SK-N-SH treated with all-trans-retinoic acid at 6 μM for 48 hours (cell line): ENCODE measurements around the gene CPB1.
A peak's percentile ranks its signal among the peaks of the same experiment; 100 is the strongest.

Experiments used
- ATAC-seq: fragments of 200-7000 bp; cut with Tn5 transposase; 3 replicates; pipeline ENCODE4 v1.9.1; 2020; ENCODE audit warnings: mild to moderate bottlenecking, moderate library complexity
- ARNTL ChIP-seq: fragments of 450-650 bp; formaldehyde crosslinking; IDR thresholded peaks from 2 replicates; pipeline ENCODE4 v1.5.0; 2020; ENCODE audit warnings: low read depth, mild to moderate bottlenecking, moderate library complexity, borderline replicate concordance
- BACH2 ChIP-seq: fragments of 250-450 bp; sonication (Bioruptor Pico); IDR thresholded peaks from 2 replicates; pipeline ENCODE4 v1.9.0; 2021; ENCODE audit warnings: mild to moderate bottlenecking, borderline replicate concordance
- ESRRG ChIP-seq: fragments of 250-450 bp; sonication (Bioruptor Pico); IDR thresholded peaks from 2 replicates; pipeline ENCODE4 v1.6.1; 2021; ENCODE audit warnings: mild to moderate bottlenecking
- OSR1 ChIP-seq: fragments of 250-450 bp; sonication (Bioruptor Pico); IDR thresholded peaks from 2 replicates; pipeline ENCODE4 v1.8.0; 2022; ENCODE audit warnings: moderate library complexity, mild to moderate bottlenecking, inconsistent platforms
- PPARA ChIP-seq: fragments of 250-450 bp; sonication (Bioruptor Pico); IDR thresholded peaks from 2 replicates; pipeline ENCODE4 v1.5.0; 2020; ENCODE audit warnings: mild to moderate bottlenecking, borderline replicate concordance
- RARB ChIP-seq: fragments of 250-450 bp; sonication (Bioruptor Pico); IDR thresholded peaks from 2 replicates; pipeline ENCODE4 v1.8.0; 2021; ENCODE audit warnings: mild to moderate bottlenecking, moderate library complexity
- SNAI2 ChIP-seq: fragments of 250-450 bp; sonication (Bioruptor Pico); IDR thresholded peaks from 2 replicates; pipeline ENCODE4 v1.5.0; 2020; ENCODE audit warnings: mild to moderate bottlenecking, moderate library complexity
- TCF4 ChIP-seq: fragments of 250-450 bp; sonication (Bioruptor Pico); IDR thresholded peaks from 2 replicates; pipeline ENCODE4 v1.8.0; 2021; ENCODE audit warnings: mild to moderate bottlenecking, moderate library complexity, borderline replicate concordance
- ZC3H10 ChIP-seq: fragments of 250-450 bp; sonication (Bioruptor Pico); IDR thresholded peaks from 2 replicates; pipeline ENCODE4 v1.5.1; 2021; ENCODE audit warnings: mild to moderate bottlenecking, moderate library complexity
- ZFP3 ChIP-seq: fragments of 250-450 bp; sonication (Bioruptor Pico); IDR thresholded peaks from 2 replicates; pipeline ENCODE4 v1.5.0; 2020; ENCODE audit warnings: mild to moderate bottlenecking, moderate library complexity
- ZFP30 ChIP-seq: fragments of 450-650 bp; formaldehyde crosslinking; IDR thresholded peaks from 2 replicates; pipeline ENCODE4 v1.5.0; 2022; ENCODE audit warnings: mild to moderate bottlenecking, moderate library complexity
- ZNF70 ChIP-seq: fragments of 450-650 bp; formaldehyde crosslinking; IDR thresholded peaks from 2 replicates; pipeline ENCODE4 v1.5.0; 2020; ENCODE audit warnings: mild to moderate bottlenecking, moderate library complexity
- TF ChIP-seq, protein P1 (sequence below): fragments of 250-450 bp; sonication (Bioruptor Pico); IDR thresholded peaks from 2 replicates; pipeline ENCODE4 v1.5.0; 2020; ENCODE audit warnings: mild to moderate bottlenecking, moderate library complexity
- TF ChIP-seq, protein P2 (sequence below): fragments of 250-450 bp; sonication (Bioruptor Pico); IDR thresholded peaks from 2 replicates; pipeline ENCODE4 v1.5.1; 2020; ENCODE audit warnings: low read depth, mild to moderate bottlenecking, moderate library complexity
- TF ChIP-seq, protein P3 (sequence below): fragments of 250-450 bp; sonication (Bioruptor Pico); IDR thresholded peaks from 2 replicates; pipeline ENCODE4 v1.8.0; 2021; ENCODE audit warnings: low read depth, mild to moderate bottlenecking, moderate library complexity, borderline replicate concordance
- TF ChIP-seq, protein P4 (sequence below): fragments of 250-450 bp; sonication (Bioruptor Pico); IDR thresholded peaks from 2 replicates; pipeline ENCODE4 v1.5.1; 2021; ENCODE audit warnings: mild to moderate bottlenecking, moderate library complexity
- TF ChIP-seq, protein P5 (sequence below): fragments of 250-450 bp; sonication (Bioruptor Pico); IDR thresholded peaks from 2 replicates; pipeline ENCODE4 v1.8.0; 2020; ENCODE audit warnings: mild to moderate bottlenecking, moderate library complexity, borderline replicate concordance

Gene CPB1

DNA sequence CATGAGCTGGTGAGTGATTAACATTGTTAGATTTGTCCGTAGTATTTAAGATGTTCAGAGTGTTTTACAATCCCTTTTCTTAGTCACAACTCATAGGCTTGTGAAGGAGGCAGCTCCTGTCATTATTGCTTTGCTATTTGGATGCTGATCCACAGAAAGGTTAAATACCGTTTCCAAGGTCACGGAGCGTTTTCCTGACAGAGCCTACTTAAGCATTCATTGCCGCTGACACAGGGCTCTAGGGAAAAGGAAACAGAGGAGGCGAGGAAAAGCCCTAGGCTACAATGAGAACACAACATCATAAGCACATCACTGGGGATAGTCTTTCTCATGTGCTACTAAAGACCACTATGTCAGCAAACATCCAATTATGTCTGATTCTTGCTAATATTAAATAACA is 38.5 kb upstream of the CPB1 start:
- TF ChIP-seq ZC3H10: no peak
- no peak for TF ChIP-seq PPARA (CRISPR knock-in tag)
- TF ChIP-seq, protein P1, sequence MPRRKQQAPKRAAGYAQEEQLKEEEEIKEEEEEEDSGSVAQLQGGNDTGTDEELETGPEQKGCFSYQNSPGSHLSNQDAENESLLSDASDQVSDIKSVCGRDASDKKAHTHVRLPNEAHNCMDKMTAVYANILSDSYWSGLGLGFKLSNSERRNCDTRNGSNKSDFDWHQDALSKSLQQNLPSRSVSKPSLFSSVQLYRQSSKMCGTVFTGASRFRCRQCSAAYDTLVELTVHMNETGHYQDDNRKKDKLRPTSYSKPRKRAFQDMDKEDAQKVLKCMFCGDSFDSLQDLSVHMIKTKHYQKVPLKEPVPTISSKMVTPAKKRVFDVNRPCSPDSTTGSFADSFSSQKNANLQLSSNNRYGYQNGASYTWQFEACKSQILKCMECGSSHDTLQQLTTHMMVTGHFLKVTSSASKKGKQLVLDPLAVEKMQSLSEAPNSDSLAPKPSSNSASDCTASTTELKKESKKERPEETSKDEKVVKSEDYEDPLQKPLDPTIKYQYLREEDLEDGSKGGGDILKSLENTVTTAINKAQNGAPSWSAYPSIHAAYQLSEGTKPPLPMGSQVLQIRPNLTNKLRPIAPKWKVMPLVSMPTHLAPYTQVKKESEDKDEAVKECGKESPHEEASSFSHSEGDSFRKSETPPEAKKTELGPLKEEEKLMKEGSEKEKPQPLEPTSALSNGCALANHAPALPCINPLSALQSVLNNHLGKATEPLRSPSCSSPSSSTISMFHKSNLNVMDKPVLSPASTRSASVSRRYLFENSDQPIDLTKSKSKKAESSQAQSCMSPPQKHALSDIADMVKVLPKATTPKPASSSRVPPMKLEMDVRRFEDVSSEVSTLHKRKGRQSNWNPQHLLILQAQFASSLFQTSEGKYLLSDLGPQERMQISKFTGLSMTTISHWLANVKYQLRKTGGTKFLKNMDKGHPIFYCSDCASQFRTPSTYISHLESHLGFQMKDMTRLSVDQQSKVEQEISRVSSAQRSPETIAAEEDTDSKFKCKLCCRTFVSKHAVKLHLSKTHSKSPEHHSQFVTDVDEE (CRISPR knock-in tag): no peak

DNA sequence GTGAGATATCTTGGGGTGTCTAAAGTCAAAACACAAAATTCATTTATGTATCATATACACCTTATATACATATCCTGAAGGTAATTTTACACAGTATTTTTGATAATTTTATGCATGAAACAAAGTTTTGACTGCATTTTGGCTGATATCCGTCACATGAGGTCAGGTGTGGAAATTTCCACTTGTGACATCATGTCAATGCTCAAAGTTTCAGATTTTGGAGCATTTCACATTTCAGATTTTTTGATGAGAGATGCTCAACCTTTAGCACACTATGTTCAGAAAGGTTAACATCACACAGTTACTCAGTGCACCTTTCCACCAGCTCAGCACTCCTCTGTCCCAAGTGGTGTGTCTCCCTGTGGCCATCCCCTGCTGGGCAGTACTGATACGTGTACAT is 37.7 kb upstream of the CPB1 start:
- no peak for ATAC-seq
- TF ChIP-seq ARNTL (CRISPR knock-in tag): no peak
- TF ChIP-seq ZNF70: no peak
- TF ChIP-seq, protein P2, sequence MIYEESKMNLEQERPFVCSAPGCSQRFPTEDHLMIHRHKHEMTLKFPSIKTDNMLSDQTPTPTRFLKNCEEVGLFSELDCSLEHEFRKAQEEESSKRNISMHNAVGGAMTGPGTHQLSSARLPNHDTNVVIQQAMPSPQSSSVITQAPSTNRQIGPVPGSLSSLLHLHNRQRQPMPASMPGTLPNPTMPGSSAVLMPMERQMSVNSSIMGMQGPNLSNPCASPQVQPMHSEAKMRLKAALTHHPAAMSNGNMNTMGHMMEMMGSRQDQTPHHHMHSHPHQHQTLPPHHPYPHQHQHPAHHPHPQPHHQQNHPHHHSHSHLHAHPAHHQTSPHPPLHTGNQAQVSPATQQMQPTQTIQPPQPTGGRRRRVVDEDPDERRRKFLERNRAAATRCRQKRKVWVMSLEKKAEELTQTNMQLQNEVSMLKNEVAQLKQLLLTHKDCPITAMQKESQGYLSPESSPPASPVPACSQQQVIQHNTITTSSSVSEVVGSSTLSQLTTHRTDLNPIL (CRISPR knock-in tag): no peak
- no peak for TF ChIP-seq ZFP3 (CRISPR knock-in tag)
- no peak for TF ChIP-seq BACH2 (CRISPR knock-in tag)
- no peak for TF ChIP-seq ZFP30 (CRISPR knock-in tag)
- TF ChIP-seq, protein P3, sequence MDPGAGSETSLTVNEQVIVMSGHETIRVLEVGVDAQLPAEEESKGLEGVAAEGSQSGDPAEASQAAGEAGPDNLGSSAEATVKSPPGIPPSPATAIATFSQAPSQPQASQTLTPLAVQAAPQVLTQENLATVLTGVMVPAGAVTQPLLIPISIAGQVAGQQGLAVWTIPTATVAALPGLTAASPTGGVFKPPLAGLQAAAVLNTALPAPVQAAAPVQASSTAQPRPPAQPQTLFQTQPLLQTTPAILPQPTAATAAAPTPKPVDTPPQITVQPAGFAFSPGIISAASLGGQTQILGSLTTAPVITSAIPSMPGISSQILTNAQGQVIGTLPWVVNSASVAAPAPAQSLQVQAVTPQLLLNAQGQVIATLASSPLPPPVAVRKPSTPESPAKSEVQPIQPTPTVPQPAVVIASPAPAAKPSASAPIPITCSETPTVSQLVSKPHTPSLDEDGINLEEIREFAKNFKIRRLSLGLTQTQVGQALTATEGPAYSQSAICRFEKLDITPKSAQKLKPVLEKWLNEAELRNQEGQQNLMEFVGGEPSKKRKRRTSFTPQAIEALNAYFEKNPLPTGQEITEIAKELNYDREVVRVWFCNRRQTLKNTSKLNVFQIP (CRISPR knock-in tag): no peak
- no peak for TF ChIP-seq RARB
- TF ChIP-seq, protein P4, sequence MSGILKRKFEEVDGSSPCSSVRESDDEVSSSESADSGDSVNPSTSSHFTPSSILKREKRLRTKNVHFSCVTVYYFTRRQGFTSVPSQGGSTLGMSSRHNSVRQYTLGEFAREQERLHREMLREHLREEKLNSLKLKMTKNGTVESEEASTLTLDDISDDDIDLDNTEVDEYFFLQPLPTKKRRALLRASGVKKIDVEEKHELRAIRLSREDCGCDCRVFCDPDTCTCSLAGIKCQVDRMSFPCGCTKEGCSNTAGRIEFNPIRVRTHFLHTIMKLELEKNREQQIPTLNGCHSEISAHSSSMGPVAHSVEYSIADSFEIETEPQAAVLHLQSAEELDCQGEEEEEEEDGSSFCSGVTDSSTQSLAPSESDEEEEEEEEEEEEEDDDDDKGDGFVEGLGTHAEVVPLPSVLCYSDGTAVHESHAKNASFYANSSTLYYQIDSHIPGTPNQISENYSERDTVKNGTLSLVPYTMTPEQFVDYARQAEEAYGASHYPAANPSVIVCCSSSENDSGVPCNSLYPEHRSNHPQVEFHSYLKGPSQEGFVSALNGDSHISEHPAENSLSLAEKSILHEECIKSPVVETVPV (CRISPR knock-in tag): no peak
- TF ChIP-seq, all 23 proteins: peak for 0

More for the DNA sequence above, 38.5 kb upstream of the CPB1 start:
- no peak for ATAC-seq

DNA sequence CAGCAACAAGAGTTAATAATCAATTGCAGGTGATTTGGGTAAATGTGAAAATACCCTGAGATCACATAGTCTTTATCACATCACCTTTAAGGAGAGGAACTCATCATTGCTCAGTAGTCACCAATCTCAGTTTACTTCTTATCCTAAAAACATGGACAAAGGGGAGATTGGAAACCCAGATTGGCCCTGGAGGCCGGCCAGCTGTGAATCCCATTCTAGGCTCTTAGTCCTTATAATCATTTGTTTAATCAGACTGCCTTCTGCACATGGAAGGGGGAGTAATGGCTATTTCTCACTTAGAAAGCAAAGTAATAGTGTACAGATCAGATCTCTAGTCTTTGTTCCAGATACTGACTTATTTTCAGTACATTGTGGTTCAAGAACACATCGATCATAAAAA is 37.2 kb upstream of the CPB1 start:
- TF ChIP-seq ARNTL (CRISPR knock-in tag): no peak
- TF ChIP-seq, protein P2 (CRISPR knock-in tag): no peak
- no peak for ATAC-seq

DNA sequence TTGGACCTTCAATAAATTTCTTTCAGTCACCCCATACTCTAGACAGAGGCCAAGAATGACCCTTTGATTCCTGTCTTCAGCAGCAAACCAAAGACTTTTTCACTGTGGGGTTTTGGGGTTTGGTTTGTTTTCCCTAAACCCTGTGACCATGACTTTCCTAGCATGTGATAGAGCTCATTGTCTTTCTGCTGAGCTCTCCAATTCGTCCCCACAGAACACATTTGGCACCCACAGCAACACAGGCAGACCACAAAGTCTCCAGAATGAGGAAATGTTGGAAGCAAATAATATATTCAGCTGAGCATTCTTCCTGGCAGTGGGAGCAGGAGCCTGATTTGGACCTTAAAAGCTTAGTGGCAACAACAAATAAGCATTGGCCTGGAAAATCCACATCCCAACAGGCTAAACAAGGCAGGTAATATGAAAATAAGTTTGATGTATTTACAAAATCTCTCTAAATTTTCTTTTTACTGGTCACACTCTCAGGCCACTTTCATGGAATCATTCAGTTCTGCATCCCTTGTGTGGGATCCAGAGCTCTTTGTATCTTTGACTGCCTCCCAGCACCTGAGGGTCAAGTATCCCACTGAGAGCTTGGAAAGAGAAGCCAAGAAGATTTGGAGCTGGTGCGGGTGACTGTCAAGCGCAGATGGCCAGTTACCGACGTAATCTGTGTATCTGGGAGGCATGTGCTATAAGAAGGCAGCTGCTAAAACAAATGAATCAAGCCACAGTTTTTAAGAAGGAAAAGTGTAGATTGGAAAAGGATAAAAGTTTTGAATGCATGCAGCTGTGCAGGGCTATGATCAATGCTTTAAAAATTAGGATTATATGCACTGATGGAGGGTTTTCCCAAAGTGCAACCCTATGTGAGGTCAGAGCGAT is 36.5 kb upstream of the CPB1 start:
- TF ChIP-seq TCF4 (0 out of 2 replicates have a peak, but pooled peaks have one; percentile 25), RARB (no peak)
- no peak for ATAC-seq

DNA sequence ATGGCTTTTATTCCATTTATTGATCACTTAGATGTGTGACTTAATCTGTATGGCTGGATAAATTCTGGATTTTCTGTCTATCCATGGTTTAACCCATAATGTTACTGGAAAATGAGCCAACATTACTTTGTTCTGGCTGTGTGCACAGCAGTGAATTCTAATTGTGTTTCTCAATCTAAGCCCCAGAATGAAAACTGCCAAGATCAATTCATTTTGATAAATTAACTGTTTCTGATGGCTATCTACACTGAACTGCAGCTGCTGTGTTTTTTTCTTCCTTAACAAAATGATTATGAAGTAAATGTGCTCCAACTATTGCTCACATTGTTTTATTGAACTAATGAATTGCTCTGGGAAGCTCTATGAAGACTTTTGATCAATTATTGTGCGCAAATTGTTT is 35.7 kb upstream of the CPB1 start:
- ATAC-seq: no peak
- TF ChIP-seq ZFP30 (CRISPR knock-in tag) (no peak), ZFP3 (CRISPR knock-in tag) (no peak), ESRRG (CRISPR knock-in tag) (no peak), ZNF70 (no peak), SNAI2 (CRISPR knock-in tag) (no peak), PPARA (CRISPR knock-in tag) (no peak), OSR1 (CRISPR knock-in tag) (no peak)
- TF ChIP-seq, protein P5, sequence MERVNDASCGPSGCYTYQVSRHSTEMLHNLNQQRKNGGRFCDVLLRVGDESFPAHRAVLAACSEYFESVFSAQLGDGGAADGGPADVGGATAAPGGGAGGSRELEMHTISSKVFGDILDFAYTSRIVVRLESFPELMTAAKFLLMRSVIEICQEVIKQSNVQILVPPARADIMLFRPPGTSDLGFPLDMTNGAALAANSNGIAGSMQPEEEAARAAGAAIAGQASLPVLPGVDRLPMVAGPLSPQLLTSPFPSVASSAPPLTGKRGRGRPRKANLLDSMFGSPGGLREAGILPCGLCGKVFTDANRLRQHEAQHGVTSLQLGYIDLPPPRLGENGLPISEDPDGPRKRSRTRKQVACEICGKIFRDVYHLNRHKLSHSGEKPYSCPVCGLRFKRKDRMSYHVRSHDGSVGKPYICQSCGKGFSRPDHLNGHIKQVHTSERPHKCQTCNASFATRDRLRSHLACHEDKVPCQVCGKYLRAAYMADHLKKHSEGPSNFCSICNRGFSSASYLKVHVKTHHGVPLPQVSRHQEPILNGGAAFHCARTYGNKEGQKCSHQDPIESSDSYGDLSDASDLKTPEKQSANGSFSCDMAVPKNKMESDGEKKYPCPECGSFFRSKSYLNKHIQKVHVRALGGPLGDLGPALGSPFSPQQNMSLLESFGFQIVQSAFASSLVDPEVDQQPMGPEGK (CRISPR knock-in tag): no peak
- TF ChIP-seq, protein P2 (CRISPR knock-in tag): no peak
- TF ChIP-seq, protein P3 (CRISPR knock-in tag): no peak
